K562 (cell line): Measurements from ENCODE around the gene SLC25A2. TPM values are rescaled to one million over a fixed set of nuclear protein-coding genes. Genes with fewer than 3 reads are reported as not detected.

Source experiments
- AFF1 ChIP-seq, 2 experiments: fragments of 450-650 bp; IDR thresholded peaks; 2 replicates each; pipeline ENCODE4 v1.6.1; 2018; ENCODE audit warnings: mild to moderate bottlenecking in 2 of 2, low read depth in 1 of 2; ENCODE audit not compliant: partially characterized antibody in 2 of 2
- HMBOX1 ChIP-seq: sonication (generic); IDR thresholded peaks from 2 replicates; pipeline ENCODE4 v1.6.1; 2016
- MEF2A ChIP-seq: IDR thresholded peaks from 2 replicates; pipeline ENCODE4 v1.6.1; 2011; ENCODE audit warnings: low read depth, mild to moderate bottlenecking, low read length, moderate library complexity; ENCODE audit not compliant: control insufficient read depth
- MIER1 ChIP-seq: fragments of 450-650 bp; IDR thresholded peaks from 2 replicates; pipeline ENCODE4 v1.6.1; 2016; ENCODE audit warnings: antibody characterized with exemption, mild to moderate bottlenecking, low read depth
- PTRF ChIP-seq: fragments of 450-650 bp; IDR thresholded peaks from 2 replicates; pipeline ENCODE4 v1.6.1; 2016; ENCODE audit warnings: mild to moderate bottlenecking, missing genetic modification characterization, missing compliant biosample characterization
- RCOR1 ChIP-seq, 2 experiments: IDR thresholded peaks; 2 replicates each; pipeline ENCODE4 v1.6.1; 2012; ENCODE audit warnings: low read depth in 2 of 2, low read length in 2 of 2, borderline replicate concordance in 1 of 2, improper control_type of control experiment in 1 of 2
- SMAD1 ChIP-seq: fragments of 150-350 bp; IDR thresholded peaks from 2 replicates; pipeline ENCODE4 v1.6.1; 2014; ENCODE audit warnings: low read length, low read depth; ENCODE audit not compliant: partially characterized antibody
- SMARCC2 ChIP-seq: fragments of 450-650 bp; IDR thresholded peaks from 2 replicates; pipeline ENCODE4 v1.6.1; 2017; ENCODE audit warnings: antibody characterized with exemption, moderate library complexity, mild to moderate bottlenecking, low read depth
- TCF15 ChIP-seq: fragments of 250-450 bp; sonication (Bioruptor Pico); IDR thresholded peaks from 2 replicates; pipeline ENCODE4 v1.8.0; 2022; ENCODE audit warnings: moderate library complexity, mild to moderate bottlenecking, inconsistent platforms
- TOE1 ChIP-seq, 2 experiments: fragments of 450-650 bp in 1 of 2; sonication (generic) in 1 of 2; formaldehyde crosslinking in 1 of 2; IDR thresholded peaks; 2 replicates each; pipeline versions ENCODE4 v1.7.1 to v1.8.0; 2016 to 2022; ENCODE audit warnings: borderline replicate concordance in 2 of 2, mild to moderate bottlenecking in 2 of 2, antibody characterized with exemption in 1 of 2, inconsistent platforms in 1 of 2, low read depth in 1 of 2, missing genetic modification reagents in 1 of 2, moderate library complexity in 1 of 2
- TRIM24 ChIP-seq, 2 experiments: fragments of 450-650 bp; IDR thresholded peaks; 2 replicates each; pipeline ENCODE4 v1.6.1; 2016
- ZNF12 ChIP-seq: sonication (generic); formaldehyde crosslinking; IDR thresholded peaks from 2 replicates; pipeline ENCODE4 v1.4.0; 2020; ENCODE audit warnings: mild to moderate bottlenecking, missing genetic modification reagents
- polyA plus RNA-seq, 8 experiments: library from polyadenylated mRNA; depleted of rRNA in 4 of 8; stranded (reverse) in 5 of 8; unstranded in 3 of 8; fragments of >200 nt; fragmentation: Nextera tagmentation in 2 of 8; fragmentation: Illumina TruSeq in 1 of 8; extraction: Ambion mirVana in 2 of 8; extraction: Trizol in 1 of 8; gene quantifications; 2 replicates each; pipeline versions ENCODE4 v1.2.1 to v1.2.3, GENCODE V29; 2011 to 2014; ENCODE audit warnings: inconsistent platforms in 1 of 8, missing spikeins in 1 of 8
- total RNA-seq, 7 experiments: library from RNA; depleted of rRNA in 6 of 7; stranded (reverse); fragments of >200 nt in 6 of 7; fragmentation: Illumina TruSeq in 2 of 7; extraction: Trizol in 2 of 7; gene quantifications; 2 replicates each; pipeline versions ENCODE4 v1.2.1 to v1.2.3, GENCODE V29; 2011 to 2021; ENCODE audit warnings: low replicate concordance in 1 of 7
- TF ChIP-seq, protein P1 (sequence below), 2 experiments: IDR thresholded peaks; 2 replicates each; pipeline ENCODE4 v1.6.1; 2012; ENCODE audit warnings: improper control_type of control experiment in 2 of 2, low read depth in 2 of 2, low read length in 2 of 2, borderline replicate concordance in 1 of 2
- TF ChIP-seq, protein P2 (sequence below): sonication (generic); formaldehyde crosslinking; IDR thresholded peaks from 2 replicates; pipeline ENCODE4 v1.8.1; 2022; ENCODE audit warnings: missing genetic modification reagents

Gene SLC25A2
- total and polyA plus RNA-seq, 9 of the 15 experiments (the other 6 are each of a cell fraction or from before 2014, with no cell fraction given): 0.09 to 0.11 (median 0.11) TPM; not detected in 6

DNA sequence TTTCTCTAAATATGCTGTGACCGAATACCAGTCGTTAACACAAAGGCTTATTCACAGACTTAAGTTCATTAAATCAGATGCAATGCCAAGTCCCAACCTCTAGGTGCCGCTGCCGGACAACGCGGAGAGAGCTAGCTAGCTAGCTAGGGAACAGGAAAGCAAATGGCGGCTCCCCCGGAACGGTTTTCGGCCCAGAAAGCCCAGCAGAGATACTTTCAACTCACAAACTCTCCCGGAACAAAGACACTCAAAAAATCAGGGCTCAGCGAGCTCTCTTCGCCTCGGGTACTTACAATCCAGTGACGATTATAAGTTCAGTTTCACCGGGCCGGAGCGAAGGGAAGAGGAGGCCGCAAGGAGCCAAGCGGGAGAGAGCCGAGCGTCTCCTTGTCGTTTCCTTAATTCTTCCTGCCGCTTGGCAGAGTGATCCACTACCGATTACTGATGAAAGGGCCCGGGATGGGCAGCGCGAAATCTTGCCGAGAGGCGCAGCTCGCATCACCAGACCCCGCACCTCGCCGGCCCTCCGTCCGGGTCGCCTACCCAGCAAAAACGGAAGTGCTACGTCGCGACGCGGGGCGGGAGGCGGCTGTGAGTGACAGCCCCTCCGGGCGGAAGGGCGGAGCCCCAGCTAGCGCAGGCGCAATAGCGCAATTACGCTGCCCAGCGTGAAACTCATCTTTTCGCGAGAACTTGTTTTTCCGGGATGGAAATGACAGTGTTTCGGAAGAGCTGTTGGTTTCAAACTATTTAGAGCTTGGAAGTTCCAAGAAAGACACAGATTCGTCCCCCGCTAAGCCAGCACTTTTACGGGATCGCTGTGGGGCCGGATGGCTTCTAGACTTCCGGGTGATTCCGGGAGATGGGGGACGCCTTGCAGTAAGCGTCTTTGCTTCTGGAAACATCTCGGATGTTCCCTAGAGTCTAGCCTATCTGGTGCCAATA lies 16.6 kb upstream of the SLC25A2 start, which contains the start of gene TAF7 (continued):
- peak; percentile 93 for TF ChIP-seq SMARCC2
- TF ChIP-seq TOE1 (IDR thresholded peaks at IDR 0.05; ENCODE audit: borderline replicate concordance): peak; percentile 65
- TF ChIP-seq TOE1 (CRISPR knock-in tag; IDR thresholded peaks at IDR 0.05; ENCODE audit: borderline replicate concordance, low read depth): no peak
- TF ChIP-seq RCOR1 (IDR thresholded peaks at IDR 0.05; ENCODE audit: borderline replicate concordance in 1 of 2, low read depth in 2 of 2, low read length in 2 of 2): peak in 1 of 2 experiments; percentile 17; a peak in 1 of 4 replicates
- TF ChIP-seq TRIM24 (IDR thresholded peaks at IDR 0.05): no peak
- TF ChIP-seq, protein P1, sequence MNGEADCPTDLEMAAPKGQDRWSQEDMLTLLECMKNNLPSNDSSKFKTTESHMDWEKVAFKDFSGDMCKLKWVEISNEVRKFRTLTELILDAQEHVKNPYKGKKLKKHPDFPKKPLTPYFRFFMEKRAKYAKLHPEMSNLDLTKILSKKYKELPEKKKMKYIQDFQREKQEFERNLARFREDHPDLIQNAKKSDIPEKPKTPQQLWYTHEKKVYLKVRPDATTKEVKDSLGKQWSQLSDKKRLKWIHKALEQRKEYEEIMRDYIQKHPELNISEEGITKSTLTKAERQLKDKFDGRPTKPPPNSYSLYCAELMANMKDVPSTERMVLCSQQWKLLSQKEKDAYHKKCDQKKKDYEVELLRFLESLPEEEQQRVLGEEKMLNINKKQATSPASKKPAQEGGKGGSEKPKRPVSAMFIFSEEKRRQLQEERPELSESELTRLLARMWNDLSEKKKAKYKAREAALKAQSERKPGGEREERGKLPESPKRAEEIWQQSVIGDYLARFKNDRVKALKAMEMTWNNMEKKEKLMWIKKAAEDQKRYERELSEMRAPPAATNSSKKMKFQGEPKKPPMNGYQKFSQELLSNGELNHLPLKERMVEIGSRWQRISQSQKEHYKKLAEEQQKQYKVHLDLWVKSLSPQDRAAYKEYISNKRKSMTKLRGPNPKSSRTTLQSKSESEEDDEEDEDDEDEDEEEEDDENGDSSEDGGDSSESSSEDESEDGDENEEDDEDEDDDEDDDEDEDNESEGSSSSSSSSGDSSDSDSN (IDR thresholded peaks at IDR 0.05; ENCODE audit: borderline replicate concordance in 1 of 2, low read depth in 2 of 2, low read length in 2 of 2): 0 out of 4 replicates have a peak, but pooled peaks of 1 of the 2 experiments have one; percentile 51
- TF ChIP-seq, protein P2, sequence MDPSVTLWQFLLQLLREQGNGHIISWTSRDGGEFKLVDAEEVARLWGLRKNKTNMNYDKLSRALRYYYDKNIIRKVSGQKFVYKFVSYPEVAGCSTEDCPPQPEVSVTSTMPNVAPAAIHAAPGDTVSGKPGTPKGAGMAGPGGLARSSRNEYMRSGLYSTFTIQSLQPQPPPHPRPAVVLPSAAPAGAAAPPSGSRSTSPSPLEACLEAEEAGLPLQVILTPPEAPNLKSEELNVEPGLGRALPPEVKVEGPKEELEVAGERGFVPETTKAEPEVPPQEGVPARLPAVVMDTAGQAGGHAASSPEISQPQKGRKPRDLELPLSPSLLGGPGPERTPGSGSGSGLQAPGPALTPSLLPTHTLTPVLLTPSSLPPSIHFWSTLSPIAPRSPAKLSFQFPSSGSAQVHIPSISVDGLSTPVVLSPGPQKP (CRISPR knock-in tag): no peak
- no peak for TF ChIP-seq MIER1
- no peak for TF ChIP-seq SMAD1
- no peak for TF ChIP-seq MEF2A
- TF ChIP-seq AFF1 (IDR thresholded peaks at IDR 0.05; ENCODE audit: low read depth in 1 of 2, partially characterized antibody in 2 of 2): no peak
- TF ChIP-seq PTRF (tag): no peak
- no peak for TF ChIP-seq ZNF12 (CRISPR knock-in tag)
- TF ChIP-seq TCF15 (CRISPR knock-in tag): no peak
- no peak for TF ChIP-seq HMBOX1
